ENCODE data around the gene KHDRBS2. TPM values are rescaled to one million over a fixed set of nuclear protein-coding genes. Genes with fewer than 3 reads are reported as not detected.

KHDRBS2 gene
- polyA plus RNA-seq, 1 of the 3 experiments (the other 2 are of a cell fraction), result not detected

- Histone ChIP-seq H3K27me3 (ENCODE audit: insufficient read depth) (no peaks in the 10 kb centered on the region), H3K79me2 (ENCODE audit: insufficient read depth) (no peaks in the 10 kb centered on the region), H3F3A (replicated peaks; ENCODE audit: insufficient read depth) (no peaks in the 10 kb centered on the region), H4K20me1 (ENCODE audit: insufficient read depth) (no peaks in the 10 kb centered on the region), H2AFZ (ENCODE audit: low read depth) (no peak overlapping the region), H3K4me2 (no peak overlapping the region), H3K27ac (ENCODE audit: low read depth in 2 of 2, low read length in 1 of 2) (no peak overlapping the region), H3K9ac (no peak overlapping the region), H3K9me2 (no peaks in the 10 kb centered on the region), H3K4me1 (ENCODE audit: control insufficient read depth in 1 of 2, insufficient read depth in 2 of 2, low read depth in 1 of 2, low read length in 1 of 2) (no peaks in the 10 kb centered on the region), H3K9me3 (no peaks in the 10 kb centered on the region), H3K36me3 (replicated peaks in 1 of 2; ENCODE audit: control insufficient read depth in 1 of 2, insufficient read depth in 2 of 2, low read length in 1 of 2) (no peaks in the 10 kb centered on the region), H3K4me3 (ENCODE audit: low read depth in 2 of 2, low read length in 1 of 2) (no peak overlapping the region)
- no peak for TF ChIP-seq EZH2phosphoT487 (IDR thresholded peaks at IDR 0.05; ENCODE audit: borderline replicate concordance, low read depth)
- no peak for TF ChIP-seq PBX3 (IDR thresholded peaks at IDR 0.05)
- no peak for TF ChIP-seq GATA2 (CRISPR knock-in tag; IDR thresholded peaks at IDR 0.05)
- no peak for TF ChIP-seq FOSL2 (IDR thresholded peaks at IDR 0.05; ENCODE audit: borderline replicate concordance, low read depth)
- TF ChIP-seq FOXM1 (IDR thresholded peaks at IDR 0.05; ENCODE audit: low read depth), result no peak
- no peak for TF ChIP-seq RAD21 (IDR thresholded peaks at IDR 0.05; ENCODE audit: low read length)
- TF ChIP-seq POLR2AphosphoS5 (IDR thresholded peaks at IDR 0.05; ENCODE audit: low read depth, low read length), result no peak
- no peak for TF ChIP-seq RXRA (IDR thresholded peaks at IDR 0.05; ENCODE audit: borderline replicate concordance, low read depth)
- no peak for TF ChIP-seq MAX (IDR thresholded peaks at IDR 0.05; ENCODE audit: low read depth)
- no peak for TF ChIP-seq MEF2A (IDR thresholded peaks at IDR 0.05; ENCODE audit: borderline replicate concordance, low read depth)
- TF ChIP-seq GABPA (IDR thresholded peaks at IDR 0.05; ENCODE audit: low read depth), result no peak
- no peak for TF ChIP-seq REST (IDR thresholded peaks at IDR 0.05; ENCODE audit: low read depth, low read length)
- TF ChIP-seq EP300 (IDR thresholded peaks at IDR 0.05; ENCODE audit: borderline replicate concordance in 1 of 2, low read depth in 1 of 2, low read length in 1 of 2), result no peak
- TF ChIP-seq SMC3 (IDR thresholded peaks at IDR 0.05; ENCODE audit: low read depth, low read length), result no peak
- TF ChIP-seq USF1 (IDR thresholded peaks at IDR 0.05; ENCODE audit: borderline replicate concordance, low read depth), result no peak
- no peak for TF ChIP-seq CTCF (IDR thresholded peaks at IDR 0.05)
- no peak for TF ChIP-seq ZBTB33 (IDR thresholded peaks at IDR 0.05; ENCODE audit: borderline replicate concordance, low read depth)
- no peak for TF ChIP-seq NRF1 (IDR thresholded peaks at IDR 0.05; ENCODE audit: low read depth, low read length)
- TF ChIP-seq FOXJ3 (CRISPR knock-in tag; IDR thresholded peaks at IDR 0.05), result no peak
- 7% methylated on average over 2 of the region's 2 CpGs for WGBS (ENCODE audit: low lambda C conversion rate)
- no peak for DNase-seq
- ChIA-PET POLR2A (no interaction called here), CTCF (no interaction called here)
Observed at GRCh38 chr6:62045502-62045901, 240.5 kb downstream of the KHDRBS2 start.

All from SK-N-SH (cell line).